SK-N-SH treated with all-trans-retinoic acid at 6 μM for 48 hours (cell line): ENCODE results near the gene RGR.

Experiments
- ATAC-seq: fragments of 200-7000 bp; cut with Tn5 transposase; 3 replicates; pipeline ENCODE4 v1.9.1; 2020; ENCODE audit warnings: mild to moderate bottlenecking, moderate library complexity
- ARNTL ChIP-seq: fragments of 450-650 bp; formaldehyde crosslinking; IDR thresholded peaks from 2 replicates; pipeline ENCODE4 v1.5.0; 2020; ENCODE audit warnings: low read depth, mild to moderate bottlenecking, moderate library complexity, borderline replicate concordance
- BACH2 ChIP-seq: fragments of 250-450 bp; sonication (Bioruptor Pico); IDR thresholded peaks from 2 replicates; pipeline ENCODE4 v1.9.0; 2021; ENCODE audit warnings: mild to moderate bottlenecking, borderline replicate concordance
- CREB5 ChIP-seq: fragments of 250-450 bp; sonication (Bioruptor Pico); IDR thresholded peaks from 2 replicates; pipeline ENCODE4 v1.5.1; 2020; ENCODE audit warnings: low read depth, mild to moderate bottlenecking, moderate library complexity
- CSDC2 ChIP-seq: fragments of 250-450 bp; sonication (Bioruptor Pico); IDR thresholded peaks from 2 replicates; pipeline ENCODE4 v1.5.0; 2020; ENCODE audit warnings: mild to moderate bottlenecking, moderate library complexity
- ESRRG ChIP-seq: fragments of 250-450 bp; sonication (Bioruptor Pico); IDR thresholded peaks from 2 replicates; pipeline ENCODE4 v1.6.1; 2021; ENCODE audit warnings: mild to moderate bottlenecking
- GLIS3 ChIP-seq: fragments of 250-450 bp; sonication (Bioruptor Pico); IDR thresholded peaks from 2 replicates; pipeline ENCODE4 v1.5.0; 2020; ENCODE audit warnings: mild to moderate bottlenecking, moderate library complexity
- ISL1 ChIP-seq: fragments of 250-450 bp; sonication (Bioruptor Pico); IDR thresholded peaks from 2 replicates; pipeline ENCODE4 v2.1.2; 2022; ENCODE audit warnings: mild to moderate bottlenecking, moderate library complexity
- PATZ1 ChIP-seq: fragments of 250-450 bp; sonication (Bioruptor Pico); IDR thresholded peaks from 2 replicates; pipeline ENCODE4 v1.8.0; 2020; ENCODE audit warnings: mild to moderate bottlenecking, moderate library complexity, borderline replicate concordance
- POU6F1 ChIP-seq: fragments of 250-450 bp; sonication (Bioruptor Pico); IDR thresholded peaks from 2 replicates; pipeline ENCODE4 v1.8.0; 2021; ENCODE audit warnings: low read depth, mild to moderate bottlenecking, moderate library complexity, borderline replicate concordance
- PPARA ChIP-seq: fragments of 250-450 bp; sonication (Bioruptor Pico); IDR thresholded peaks from 2 replicates; pipeline ENCODE4 v1.5.0; 2020; ENCODE audit warnings: mild to moderate bottlenecking, borderline replicate concordance
- RARB ChIP-seq: fragments of 250-450 bp; sonication (Bioruptor Pico); IDR thresholded peaks from 2 replicates; pipeline ENCODE4 v1.8.0; 2021; ENCODE audit warnings: mild to moderate bottlenecking, moderate library complexity
- TOX ChIP-seq: fragments of 250-450 bp; sonication (Bioruptor Pico); IDR thresholded peaks from 2 replicates; pipeline ENCODE4 v1.8.0; 2021; ENCODE audit warnings: mild to moderate bottlenecking, moderate library complexity, borderline replicate concordance
- TSHZ2 ChIP-seq: fragments of 250-450 bp; sonication (Bioruptor Pico); IDR thresholded peaks from 2 replicates; pipeline ENCODE4 v1.5.0; 2020; ENCODE audit warnings: mild to moderate bottlenecking, moderate library complexity
- ZC3H10 ChIP-seq: fragments of 250-450 bp; sonication (Bioruptor Pico); IDR thresholded peaks from 2 replicates; pipeline ENCODE4 v1.5.1; 2021; ENCODE audit warnings: mild to moderate bottlenecking, moderate library complexity
- ZFP3 ChIP-seq: fragments of 250-450 bp; sonication (Bioruptor Pico); IDR thresholded peaks from 2 replicates; pipeline ENCODE4 v1.5.0; 2020; ENCODE audit warnings: mild to moderate bottlenecking, moderate library complexity
- ZNF565 ChIP-seq: fragments of 450-650 bp; formaldehyde crosslinking; conservative IDR thresholded peaks from 2 replicates; pipeline ENCODE4 v1.5.0; 2020; ENCODE audit warnings: low read depth, mild to moderate bottlenecking, moderate library complexity
- ZNF8 ChIP-seq: fragments of 450-650 bp; formaldehyde crosslinking; IDR thresholded peaks from 2 replicates; pipeline ENCODE4 v1.5.0; 2020; ENCODE audit warnings: mild to moderate bottlenecking, moderate library complexity

The RGR gene

GRCh38 chr10:84211566-84211965 is 33.3 kb upstream of the RGR start:
- TF ChIP-seq ZC3H10 (CRISPR knock-in tag) (no peak), ZFP3 (CRISPR knock-in tag) (no peak), CSDC2 (CRISPR knock-in tag) (no peak)
- TF ChIP-seq, all 23 proteins: peak for 0
- no peak for ATAC-seq

GRCh38 chr10:84212014-84212413 is 32.8 kb upstream of the RGR start:
- ATAC-seq, result no peak
- no peak for TF ChIP-seq TSHZ2 (CRISPR knock-in tag)
- no peak for TF ChIP-seq CREB5
- no peak for TF ChIP-seq POU6F1
- no peak for TF ChIP-seq PATZ1 (CRISPR knock-in tag)

- no peak for ATAC-seq
- TF ChIP-seq RARB, result no peak
- TF ChIP-seq ARNTL (CRISPR knock-in tag), result no peak
- TF ChIP-seq PPARA, result no peak
- TF ChIP-seq TOX (CRISPR knock-in tag), result no peak
- TF ChIP-seq ESRRG (CRISPR knock-in tag), result no peak
- TF ChIP-seq ZNF565 (CRISPR knock-in tag), result no peak
- TF ChIP-seq POU6F1, result no peak
- TF ChIP-seq PATZ1 (CRISPR knock-in tag), result no peak
These were observed 31.8 kb upstream of the RGR start for GRCh38 chr10:84213076-84213475.

- ATAC-seq, result no peak
- TF ChIP-seq ZFP3 (CRISPR knock-in tag) (no peak), ARNTL (CRISPR knock-in tag) (no peak), PATZ1 (CRISPR knock-in tag) (no peak), ZNF8 (CRISPR knock-in tag) (no peak), BACH2 (CRISPR knock-in tag) (no peak), ISL1 (no peak), GLIS3 (CRISPR knock-in tag) (no peak)
These were observed 30.7 kb upstream of the RGR start for GRCh38 chr10:84214046-84214572.
